Measurements from ENCODE around the gene PACS2.
"Not testable (repeated sequence)": the region's sequence is repeated elsewhere in the genome, so short reads cannot be mapped to it uniquely, and the experiment has no call there.

PACS2 gene

DNA sequence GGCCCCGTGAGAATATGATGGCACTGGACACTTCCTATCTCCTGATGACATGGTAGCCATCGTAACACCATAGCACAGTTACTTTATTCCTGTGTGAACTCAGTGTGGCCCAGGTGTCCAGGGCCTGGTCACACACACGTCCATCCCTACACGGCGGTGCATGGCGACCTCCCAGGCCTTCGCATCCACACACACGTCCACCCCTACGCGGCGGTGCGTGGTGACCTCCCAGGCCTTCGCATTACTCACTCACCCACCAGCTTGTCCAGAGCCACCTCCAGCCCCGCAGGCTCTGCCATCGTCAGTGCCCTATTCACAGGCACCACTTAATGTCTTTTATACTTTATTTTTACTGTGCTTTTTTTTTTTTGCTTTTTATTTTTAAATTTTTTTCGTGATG is 44.4 kb downstream of the PACS2 start:
- TF ChIP-seq CTCF (IDR thresholded peaks at IDR 0.05; ENCODE audit: low read depth, low read length) = no peak
- no peak for DNase-seq
- Histone ChIP-seq H3K36me3 (peaks cover 12% of the 10 kb centered on the region), H3K4me3 (ENCODE audit: low read depth, low read length) (no peak overlapping the region), H3K27ac (no peak overlapping the region), H3K9me3 (ENCODE audit: severe bottlenecking) (no peaks in the 10 kb centered on the region), H3K27me3 (ENCODE audit: insufficient read depth, low read depth, severe bottlenecking) (no peaks in the 10 kb centered on the region)

DNA sequence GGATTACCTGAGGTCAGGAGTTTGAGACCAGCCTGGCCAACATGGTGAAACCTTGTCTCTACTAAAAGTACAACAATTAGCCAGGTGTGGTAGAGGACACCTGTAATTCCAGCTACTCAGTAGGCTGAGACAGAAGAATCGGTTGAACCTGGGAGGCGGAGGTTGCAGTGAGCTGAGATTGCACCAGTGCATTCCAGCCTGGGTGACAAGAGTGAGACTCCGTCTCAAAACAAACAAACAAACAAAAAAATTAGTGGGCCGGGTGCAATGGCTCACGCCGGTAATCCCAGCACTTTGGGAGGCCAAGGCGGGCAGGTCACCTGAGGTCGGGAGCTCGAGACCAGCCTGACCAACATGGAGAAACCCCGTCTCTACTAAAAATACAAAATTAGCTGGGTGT is 46.9 kb downstream of the PACS2 start:
- not testable (repeated sequence) for H3K36me3 ChIP-seq; H3K27me3 ChIP-seq (ENCODE audit: insufficient read depth, low read depth, severe bottlenecking); H3K4me3 ChIP-seq (ENCODE audit: low read depth, low read length); H3K27ac ChIP-seq; H3K9me3 ChIP-seq (ENCODE audit: severe bottlenecking); DNase-seq

- no peak overlapping the region; the same call in 1 of the 2 replicates for H3K4me3 ChIP-seq (ENCODE audit: low read depth, low read length)
- no peak for TF ChIP-seq CTCF (IDR thresholded peaks at IDR 0.05; ENCODE audit: low read depth, low read length)
- H3K27me3 ChIP-seq (ENCODE audit: insufficient read depth, low read depth, severe bottlenecking) = no peaks in the 10 kb centered on the region
- H3K27ac ChIP-seq = no peak overlapping the region
- H3K36me3 ChIP-seq = no peaks in the 10 kb centered on the region; the same call in 1 of the 2 replicates
- no peaks in the 10 kb centered on the region for H3K9me3 ChIP-seq (ENCODE audit: severe bottlenecking)
- peak; percentile 45 for DNase-seq
Observed at GRCh38 chr14:105363847-105364708, 49.5 kb downstream of the PACS2 start.

DNA sequence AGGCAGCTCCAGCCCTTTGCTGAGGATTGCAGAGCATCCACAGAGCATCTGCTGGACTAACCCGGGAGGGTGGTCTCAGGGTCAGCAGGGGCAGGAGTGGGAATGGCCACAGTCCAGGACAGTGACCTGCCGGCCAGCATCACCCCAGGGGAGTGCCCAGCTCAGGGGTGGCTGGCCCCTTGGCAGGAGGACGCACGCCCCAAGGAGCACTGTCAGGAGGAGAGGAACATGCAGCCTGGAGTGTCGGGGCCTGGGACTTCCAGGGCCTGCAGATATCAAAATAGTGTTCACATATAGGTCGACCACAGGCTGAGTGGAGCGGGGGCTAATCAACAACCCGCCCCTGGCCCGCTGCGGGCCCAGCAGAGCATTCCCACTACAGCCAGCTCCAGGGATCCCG is 50.6 kb downstream of the PACS2 start:
- Histone ChIP-seq H3K36me3 (no peaks in the 10 kb centered on the region; the same call in 1 of the 2 replicates), H3K4me3 (ENCODE audit: low read depth, low read length) (no peak overlapping the region), H3K27ac (no peak overlapping the region), H3K27me3 (ENCODE audit: insufficient read depth, low read depth, severe bottlenecking) (no peaks in the 10 kb centered on the region), H3K9me3 (ENCODE audit: severe bottlenecking) (no peaks in the 10 kb centered on the region)
- DNase-seq = no peak
- TF ChIP-seq CTCF (IDR thresholded peaks at IDR 0.05; ENCODE audit: low read depth, low read length) = no peak

DNA sequence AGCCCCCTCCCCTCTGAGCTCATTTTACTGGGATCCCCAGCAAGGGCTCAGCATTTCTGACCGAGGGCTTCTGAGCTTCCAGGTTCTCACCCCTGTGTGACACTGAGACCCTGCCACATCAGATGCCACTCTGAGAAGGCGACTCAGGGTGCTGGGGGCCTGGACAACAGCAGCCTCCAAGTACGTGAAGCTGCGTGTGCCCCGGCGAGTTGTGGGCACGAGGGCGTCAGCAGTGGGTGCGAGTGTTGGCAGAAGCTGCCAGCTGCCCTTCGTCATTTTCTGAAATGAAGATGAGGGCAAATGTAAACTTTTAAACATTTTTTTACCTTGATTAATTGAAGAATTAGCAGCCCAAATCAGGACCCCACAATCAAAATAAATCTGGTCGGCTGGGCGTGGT is 51.1 kb downstream of the PACS2 start:
- TF ChIP-seq CTCF (IDR thresholded peaks at IDR 0.05; ENCODE audit: low read depth, low read length) = no peak
- H3K27ac ChIP-seq = no peak overlapping the region

DNA sequence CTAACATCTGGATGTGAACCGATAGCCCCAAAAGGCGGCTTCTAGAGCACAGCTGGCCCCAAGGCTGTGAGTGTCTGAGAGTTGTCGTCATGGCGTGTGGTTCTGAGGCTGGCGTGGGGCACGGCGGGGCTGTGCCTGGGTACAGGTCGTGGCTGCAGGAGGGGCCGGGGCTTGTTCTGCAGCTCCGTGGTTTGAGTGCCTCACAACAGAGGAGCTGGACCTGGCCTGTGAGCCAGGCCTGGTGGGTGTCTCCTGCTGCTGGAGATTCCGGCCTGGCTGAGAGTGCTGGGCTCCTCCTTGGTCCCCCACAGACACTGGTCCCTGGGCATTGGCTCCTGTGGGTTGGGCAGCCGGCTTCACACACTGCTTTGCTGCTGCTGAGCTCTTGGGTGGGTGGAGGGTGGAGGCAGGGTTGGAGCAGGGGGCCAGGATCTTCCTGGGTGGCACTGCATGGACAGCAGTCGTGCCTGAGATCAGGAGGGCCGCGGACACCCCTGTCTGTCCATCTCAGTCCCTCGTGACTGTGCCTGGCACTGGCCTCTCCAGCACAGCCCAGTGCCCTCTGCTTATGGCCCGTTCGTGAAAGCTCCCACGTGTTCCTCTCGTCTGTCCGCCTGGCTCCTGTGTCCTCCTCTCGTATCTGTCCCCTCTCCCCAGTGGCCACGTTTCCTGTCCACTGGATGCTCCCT is 52.0 kb downstream of the PACS2 start:
- Histone ChIP-seq H3K36me3 (no peaks in the 10 kb centered on the region; the same call in none of the 2 replicates), H3K27me3 (ENCODE audit: insufficient read depth, low read depth, severe bottlenecking) (no peaks in the 10 kb centered on the region), H3K9me3 (ENCODE audit: severe bottlenecking) (no peaks in the 10 kb centered on the region), H3K27ac (no peak overlapping the region), H3K4me3 (ENCODE audit: low read depth, low read length) (no peak overlapping the region)
- no peak for DNase-seq
- no peak for TF ChIP-seq CTCF (IDR thresholded peaks at IDR 0.05; ENCODE audit: low read depth, low read length)

More for the DNA sequence above, 51.1 kb downstream of the PACS2 start:
- Histone ChIP-seq H3K27me3 (ENCODE audit: insufficient read depth, low read depth, severe bottlenecking) (no peaks in the 10 kb centered on the region), H3K9me3 (ENCODE audit: severe bottlenecking) (no peaks in the 10 kb centered on the region), H3K4me3 (ENCODE audit: low read depth, low read length) (no peak overlapping the region), H3K36me3 (no peaks in the 10 kb centered on the region; the same call in 1 of the 2 replicates)
- no peak for DNase-seq
